ENCODE results near the gene PALS1. TPM values are rescaled to one million over a fixed set of nuclear protein-coding genes. Genes with fewer than 3 reads are reported as not detected.

The PALS1 gene
- total RNA-seq, 1 experiment from 2014 or later = 18.0 TPM

DNA sequence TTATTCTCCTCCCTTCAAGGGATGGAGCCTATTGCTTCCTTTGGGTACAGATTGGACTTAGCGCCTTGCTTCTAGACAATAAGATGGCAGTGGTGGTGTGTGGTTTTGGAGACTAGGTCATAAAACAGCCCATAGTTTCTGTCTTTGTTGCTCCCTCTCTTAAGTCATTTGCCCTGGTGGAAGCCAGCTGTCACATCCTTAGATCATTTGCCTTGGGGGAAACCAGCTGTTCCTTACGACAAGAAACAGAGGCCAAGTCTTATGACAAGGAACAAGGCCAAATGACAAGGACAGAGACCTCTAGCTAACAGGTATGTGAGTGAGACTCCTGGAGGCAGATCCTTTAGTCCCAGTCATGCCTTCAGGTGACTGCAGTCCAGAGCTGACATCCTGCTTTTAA lies 9.2 kb upstream of the PALS1 start:
- no peak overlapping the region for H3K9ac ChIP-seq (ENCODE audit: low read length)
- TF ChIP-seq POLR2A (IDR thresholded peaks at IDR 0.05; ENCODE audit: borderline replicate concordance, extremely low read depth, insufficient read depth, insufficient read length) = no peak
- no peak for TF ChIP-seq REST (IDR thresholded peaks at IDR 0.05; ENCODE audit: low read depth)
- no peak for TF ChIP-seq CEBPB (IDR thresholded peaks at IDR 0.05; ENCODE audit: low read depth)
- TF ChIP-seq POLR2AphosphoS5 (IDR thresholded peaks at IDR 0.05; ENCODE audit: low read depth, low read length) = no peak
- no peak for TF ChIP-seq CTCF (IDR thresholded peaks at IDR 0.05 in 2 of 3, conservative IDR thresholded peaks at IDR 0.05 in 1 of 3; ENCODE audit: borderline replicate concordance in 1 of 3, insufficient read depth in 1 of 3, low read depth in 2 of 3, low read length in 2 of 3)
- TF ChIP-seq ELF1 (IDR thresholded peaks at IDR 0.05; ENCODE audit: borderline replicate concordance, low read depth) = no peak
- no peak for TF ChIP-seq YY1 (IDR thresholded peaks at IDR 0.05; ENCODE audit: extremely low read depth, insufficient replicate concordance, low read depth, low read length)
- no peak for TF ChIP-seq EZH2phosphoT487 (IDR thresholded peaks at IDR 0.05; ENCODE audit: borderline replicate concordance)
- no peak for TF ChIP-seq EZH2 (IDR thresholded peaks at IDR 0.05)
- TF ChIP-seq CBX3 (IDR thresholded peaks at IDR 0.05; ENCODE audit: low read depth) = no peak
- no peak for TF ChIP-seq SIN3A (IDR thresholded peaks at IDR 0.05; ENCODE audit: low read depth)
- TF ChIP-seq, protein P1, sequence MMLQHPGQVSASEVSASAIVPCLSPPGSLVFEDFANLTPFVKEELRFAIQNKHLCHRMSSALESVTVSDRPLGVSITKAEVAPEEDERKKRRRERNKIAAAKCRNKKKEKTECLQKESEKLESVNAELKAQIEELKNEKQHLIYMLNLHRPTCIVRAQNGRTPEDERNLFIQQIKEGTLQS (IDR thresholded peaks at IDR 0.05) = no peak
- no peak for TF ChIP-seq ZFX (IDR thresholded peaks at IDR 0.05)
- no peak for TF ChIP-seq TCF7L2 (IDR thresholded peaks at IDR 0.05; ENCODE audit: borderline replicate concordance, extremely low read depth, insufficient read depth, insufficient read length)
- TF ChIP-seq EGR1 (IDR thresholded peaks at IDR 0.05; ENCODE audit: low read depth) = no peak
- no peak for TF ChIP-seq MAX (IDR thresholded peaks at IDR 0.05)
- TF ChIP-seq ZNF274 (IDR thresholded peaks at IDR 0.05; ENCODE audit: low read depth, low read length) = no peak
- TF ChIP-seq, protein P2, sequence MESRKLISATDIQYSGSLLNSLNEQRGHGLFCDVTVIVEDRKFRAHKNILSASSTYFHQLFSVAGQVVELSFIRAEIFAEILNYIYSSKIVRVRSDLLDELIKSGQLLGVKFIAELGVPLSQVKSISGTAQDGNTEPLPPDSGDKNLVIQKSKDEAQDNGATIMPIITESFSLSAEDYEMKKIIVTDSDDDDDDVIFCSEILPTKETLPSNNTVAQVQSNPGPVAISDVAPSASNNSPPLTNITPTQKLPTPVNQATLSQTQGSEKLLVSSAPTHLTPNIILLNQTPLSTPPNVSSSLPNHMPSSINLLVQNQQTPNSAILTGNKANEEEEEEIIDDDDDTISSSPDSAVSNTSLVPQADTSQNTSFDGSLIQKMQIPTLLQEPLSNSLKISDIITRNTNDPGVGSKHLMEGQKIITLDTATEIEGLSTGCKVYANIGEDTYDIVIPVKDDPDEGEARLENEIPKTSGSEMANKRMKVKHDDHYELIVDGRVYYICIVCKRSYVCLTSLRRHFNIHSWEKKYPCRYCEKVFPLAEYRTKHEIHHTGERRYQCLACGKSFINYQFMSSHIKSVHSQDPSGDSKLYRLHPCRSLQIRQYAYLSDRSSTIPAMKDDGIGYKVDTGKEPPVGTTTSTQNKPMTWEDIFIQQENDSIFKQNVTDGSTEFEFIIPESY (IDR thresholded peaks at IDR 0.05; ENCODE audit: extremely low read depth, insufficient replicate concordance, low read length) = no peak
- no peak for TF ChIP-seq JUND (IDR thresholded peaks at IDR 0.05)
- no peak for TF ChIP-seq SP1 (IDR thresholded peaks at IDR 0.05; ENCODE audit: low read depth)
- ATAC-seq (no peak; the same call in 1 of the 2 replicates), DNase-seq (ENCODE audit: low read depth, low spot score) (no peak)
- H3K4me3 ChIP-seq (replicated peaks in 1 of 2; ENCODE audit: low read depth in 1 of 2, low read length in 2 of 2) = no peak overlapping the region
- H4K20me1 ChIP-seq (ENCODE audit: insufficient read depth) = no peaks in the 10 kb centered on the region
- no peak overlapping the region for H2AFZ ChIP-seq (ENCODE audit: low read depth, low read length, poor library complexity, severe bottlenecking)
- ChIA-PET CTCF (interaction anchor here (0.7 to 1.2 kb wide), 3 partner anchors 45 to 128 kb away, joined by 3 to 6 read pairs (median 3); partner anchors contain the start of gene ATP6V1D), RAD21 (ENCODE audit: low non-redundant PET in 1 of 2, low total read pairs in 2 of 2, uncharacterized antibody in 2 of 2, unreplicated experiment in 2 of 2) (interaction anchor here in 1 of 2 experiments (0.6 kb wide), 1 partner anchor 60 kb away, joined by 3 read pairs; no protein-coding TSS in a partner anchor), POLR2A (interaction anchor here (1.3 kb wide), 1 partner anchor 10 kb away, joined by 3 read pairs; no protein-coding TSS in a partner anchor)
- no peak overlapping the region for H3K4me2 ChIP-seq (ENCODE audit: low read length)
- H3K9me2 ChIP-seq (ENCODE audit: insufficient read depth) = no peaks in the 10 kb centered on the region
- intact Hi-C loops (cut with micrococcal nuclease) = no loop called here
- no TSS peak for BruUV-seq (replicated peaks)
- no peak overlapping the region for H3K27ac ChIP-seq (ENCODE audit: low read depth, low read length)
- H3K27me3 ChIP-seq (ENCODE audit: insufficient read depth, low read length) = no peaks in the 10 kb centered on the region
- no peaks in the 10 kb centered on the region for H3K4me1 ChIP-seq (ENCODE audit: control insufficient read depth in 1 of 2, insufficient read depth in 2 of 2, low read length in 2 of 2)
- H3K36me3 ChIP-seq (ENCODE audit: control insufficient read depth in 1 of 2, insufficient read depth in 2 of 2, low read length in 2 of 2) = no peaks in the 10 kb centered on the region
- H3K9me3 ChIP-seq (ENCODE audit: control insufficient read depth in 1 of 2, insufficient read depth in 1 of 2, low read depth in 1 of 2, low read length in 2 of 2) = no peaks in the 10 kb centered on the region
- H3K79me2 ChIP-seq (ENCODE audit: insufficient read depth, low read length) = no peaks in the 10 kb centered on the region

Data from HCT116 (cell line).